Smooth muscle cell of the brain vasculature (primary cell): ENCODE data around the gene CFB.
A peak's percentile ranks its signal among the peaks of the same experiment; 100 is the strongest.

Experiments
- DNase-seq: peaks from one replicate; pipeline ENCODE4 v3.0.0-alpha.2; 2012; ENCODE audit warnings: low read depth, low spot score

CFB gene

DNA sequence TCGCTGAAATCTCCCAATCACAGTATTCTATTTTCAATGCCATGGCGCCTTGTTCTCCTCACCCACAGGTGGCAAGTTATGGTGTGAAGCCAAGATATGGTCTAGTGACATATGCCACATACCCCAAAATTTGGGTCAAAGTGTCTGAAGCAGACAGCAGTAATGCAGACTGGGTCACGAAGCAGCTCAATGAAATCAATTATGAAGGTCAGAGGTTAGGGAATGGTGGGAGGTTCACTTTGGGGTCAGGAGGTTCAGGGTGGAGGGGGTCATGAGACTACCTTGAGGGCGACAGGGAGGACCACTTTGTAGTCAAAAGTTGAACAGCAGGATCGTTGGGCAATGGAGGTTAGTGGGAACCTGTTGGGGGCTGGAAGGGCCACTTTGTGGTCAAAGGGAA, 2.4 kb downstream of the CFB start:
- no peak for DNase-seq

DNA sequence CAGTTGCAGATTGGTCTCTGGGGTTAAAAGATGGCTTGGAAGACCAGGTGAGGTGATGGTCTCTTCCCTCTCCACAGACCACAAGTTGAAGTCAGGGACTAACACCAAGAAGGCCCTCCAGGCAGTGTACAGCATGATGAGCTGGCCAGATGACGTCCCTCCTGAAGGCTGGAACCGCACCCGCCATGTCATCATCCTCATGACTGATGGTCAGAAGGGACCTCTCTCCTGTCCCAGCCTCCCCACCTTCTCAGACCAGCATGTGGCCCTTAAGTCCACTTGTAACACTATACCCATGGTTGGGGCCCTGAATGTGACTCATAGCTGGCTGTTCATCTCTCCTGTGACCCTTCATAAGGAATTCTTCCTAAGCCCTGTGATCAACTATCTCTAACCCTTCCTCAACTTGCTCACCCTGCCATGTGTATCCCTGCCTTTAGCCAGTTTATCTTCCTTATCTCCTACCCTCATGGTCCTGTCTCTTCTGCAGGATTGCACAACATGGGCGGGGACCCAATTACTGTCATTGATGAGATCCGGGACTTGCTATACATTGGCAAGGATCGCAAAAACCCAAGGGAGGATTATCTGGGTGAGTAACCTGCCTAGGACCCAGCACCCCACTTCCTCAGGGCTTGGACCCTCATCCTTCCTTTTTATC, 3.0 kb downstream of the CFB start:
- DNase-seq: no peak

DNA sequence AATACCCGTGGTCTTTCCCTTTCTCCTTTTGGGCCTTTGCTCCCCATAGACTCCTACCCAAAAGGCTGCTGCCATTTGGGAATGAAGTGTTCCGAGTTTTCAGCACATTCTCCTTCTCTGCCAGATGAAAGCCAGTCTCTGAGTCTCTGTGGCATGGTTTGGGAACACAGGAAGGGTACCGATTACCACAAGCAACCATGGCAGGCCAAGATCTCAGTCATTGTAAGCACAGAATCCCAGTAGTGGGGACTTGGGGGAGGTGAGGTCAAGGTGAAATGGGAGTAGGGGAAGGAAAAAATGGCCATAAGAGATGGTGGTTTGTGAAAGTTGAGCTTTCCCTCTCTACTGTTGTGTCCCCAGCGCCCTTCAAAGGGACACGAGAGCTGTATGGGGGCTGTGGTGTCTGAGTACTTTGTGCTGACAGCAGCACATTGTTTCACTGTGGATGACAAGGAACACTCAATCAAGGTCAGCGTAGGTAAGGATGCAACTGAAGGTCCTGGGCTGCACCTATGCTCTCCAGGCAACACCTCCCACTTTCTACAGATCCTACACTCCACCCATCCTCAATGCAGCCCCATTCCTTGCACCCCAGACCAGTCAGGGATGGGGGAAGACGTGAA, 4.1 kb downstream of the CFB start:
- DNase-seq: no peak

DNA sequence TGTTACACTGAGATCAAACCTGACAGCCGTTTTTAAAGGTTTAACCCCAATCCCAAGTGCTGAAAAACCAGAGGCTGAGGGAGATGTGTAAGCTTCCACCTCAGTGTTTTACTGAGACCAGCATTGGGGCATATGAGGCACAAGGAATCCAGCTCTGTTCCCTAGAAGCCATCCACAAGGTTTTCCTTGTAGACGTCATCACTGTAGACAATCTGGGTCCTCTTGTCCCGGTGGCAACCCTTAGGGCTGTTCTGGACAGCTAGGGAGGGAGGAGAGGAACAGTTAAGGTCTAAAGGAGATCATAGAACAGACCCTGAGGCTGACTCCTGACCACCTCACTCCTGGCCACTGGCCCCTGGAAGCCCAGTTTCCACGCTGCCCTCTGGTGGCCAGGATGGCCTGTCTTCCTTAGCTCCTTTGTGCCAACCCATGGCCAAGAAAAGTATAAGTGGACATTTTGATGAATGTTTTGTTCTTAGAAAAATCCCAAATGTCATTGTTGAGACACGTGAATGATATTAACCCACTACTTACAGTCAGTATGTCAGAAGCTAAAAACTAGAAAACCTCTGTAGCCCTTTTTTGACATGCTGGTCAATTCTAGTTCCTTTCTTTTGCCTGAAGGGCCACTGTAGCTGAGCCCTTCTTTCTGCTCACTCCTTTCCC, 6.4 kb downstream of the CFB start:
- DNase-seq: no peak

DNA sequence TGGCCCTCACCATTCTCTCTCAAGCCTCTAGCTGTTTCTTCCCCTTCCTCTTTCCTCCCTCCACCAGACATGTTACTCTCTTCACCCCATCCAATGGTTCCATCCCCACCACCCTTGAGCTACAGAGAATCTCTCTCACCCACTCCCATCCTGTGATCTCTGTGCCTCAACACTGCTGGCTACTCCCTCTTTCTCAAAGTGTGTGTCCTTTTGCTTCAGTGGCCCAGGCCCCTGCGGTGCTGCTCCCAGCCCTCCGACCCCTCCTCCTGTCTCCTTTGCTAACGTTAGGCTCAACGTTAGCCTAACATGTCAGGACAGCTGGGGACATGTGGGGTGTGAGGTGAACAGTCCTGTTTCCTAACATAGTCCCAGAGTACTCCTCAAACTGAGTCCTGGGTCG, 7.0 kb downstream of the CFB start:
- DNase-seq: no peak

DNA sequence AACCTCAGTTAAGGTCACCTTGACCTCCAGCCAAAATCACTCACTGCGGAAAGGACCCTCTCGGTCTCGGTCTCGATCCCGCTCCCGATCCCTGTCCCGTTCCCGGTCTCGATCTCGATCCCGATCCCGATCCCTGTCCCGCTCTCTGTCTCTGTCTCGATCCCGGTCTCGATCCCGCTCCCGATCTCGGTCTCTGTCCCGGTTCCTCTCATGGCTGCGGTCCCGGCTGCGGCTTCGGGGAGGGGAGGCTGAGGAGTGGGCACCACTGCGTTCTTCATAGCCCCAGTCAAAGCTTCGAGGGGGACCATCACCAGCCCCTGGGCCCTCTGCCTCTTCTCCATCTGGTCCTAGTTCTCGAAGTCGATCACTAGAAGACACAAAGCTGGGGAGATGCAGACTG, 8.6 kb downstream of the CFB start:
- DNase-seq: no peak

DNA sequence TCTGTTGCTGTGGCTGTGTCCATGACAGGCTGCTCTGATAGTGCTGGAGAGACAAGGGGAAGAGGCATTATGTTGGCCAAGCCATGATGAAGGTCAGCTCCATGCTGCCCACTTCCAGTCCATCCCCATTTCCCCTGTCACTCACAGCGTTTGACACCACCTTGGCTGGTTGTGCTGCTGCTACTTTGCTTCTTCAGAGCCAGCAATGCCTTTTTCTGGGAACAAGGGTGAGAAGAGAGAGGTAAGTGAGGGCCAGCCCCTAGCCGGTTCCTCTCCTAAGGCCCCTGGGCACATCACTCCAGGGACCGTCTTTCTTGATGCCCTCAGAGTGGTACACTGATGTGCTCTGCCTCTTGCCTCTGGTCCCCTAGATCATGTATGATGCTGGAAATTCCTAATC, 10.9 kb downstream of the CFB start:
- no peak for DNase-seq

DNA sequence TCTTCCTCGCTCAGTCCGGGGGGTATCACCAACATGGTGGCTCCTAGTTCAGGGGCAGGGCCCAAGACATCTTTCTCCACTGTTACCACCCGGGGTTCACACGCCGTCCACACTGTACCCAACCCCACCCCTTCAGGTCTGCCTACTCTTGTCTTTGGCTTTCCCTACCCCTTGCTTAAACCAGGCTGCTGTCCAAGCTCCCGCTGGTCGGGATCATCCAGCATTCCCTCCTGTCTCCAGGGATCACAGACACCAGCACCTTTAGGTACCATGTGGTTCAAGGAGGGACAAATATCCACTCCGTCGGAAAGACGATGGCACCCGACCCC, 12.5 kb downstream of the CFB start:
- DNase-seq: no peak

DNA sequence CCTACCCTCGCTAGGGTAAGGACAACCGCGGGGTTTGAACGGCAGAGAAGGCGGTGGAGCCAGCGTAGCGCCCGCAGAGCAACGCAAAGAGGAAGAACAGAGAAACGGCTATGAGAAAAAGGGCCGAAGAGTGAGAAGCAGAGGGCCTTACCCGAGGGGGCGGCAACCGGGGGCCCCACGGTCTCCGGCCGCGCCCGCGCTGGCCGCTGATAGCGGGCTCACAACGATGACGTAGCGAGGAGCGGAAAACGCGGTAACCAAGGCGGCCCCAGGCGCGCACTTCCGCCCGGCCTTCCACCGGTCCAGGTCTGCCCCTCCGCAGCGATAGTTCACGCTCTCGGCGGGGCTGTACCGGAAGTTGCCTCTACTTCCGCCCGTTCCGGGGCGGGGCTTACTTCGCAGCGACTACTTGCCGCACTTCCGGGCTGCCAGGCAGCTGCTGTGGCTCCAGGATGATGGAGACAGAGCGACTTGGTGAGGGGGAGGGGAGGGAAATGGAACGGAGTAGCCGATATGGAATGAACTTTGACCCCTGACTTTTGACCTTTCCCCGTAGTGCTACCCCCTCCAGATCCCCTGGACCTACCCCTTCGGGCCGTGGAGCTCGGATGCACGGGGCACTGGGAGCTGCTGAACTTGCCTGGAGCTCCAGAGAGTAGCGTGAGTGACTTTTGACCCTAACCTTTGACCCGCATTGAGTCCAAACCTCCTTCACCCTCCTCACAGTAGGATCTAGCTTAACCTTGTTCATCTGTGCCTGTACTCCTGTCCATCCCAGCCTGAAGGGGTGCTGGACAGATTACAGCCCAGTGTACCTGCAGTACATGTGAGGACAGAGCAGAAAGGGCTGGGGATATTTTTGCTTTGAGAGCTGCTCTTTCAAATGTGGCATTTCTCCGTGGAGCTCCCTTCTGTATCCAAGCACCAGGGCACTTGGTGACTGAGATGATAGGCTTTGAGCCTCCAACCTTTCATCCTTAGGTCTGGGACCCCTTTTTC, 13.1 kb downstream of the CFB start, which contains the start of the genes NELFE and SKIC2:
NELFE (minus strand) TSS at position 231 of the 999 bp plus-strand sequence. CDS start 525 bp downstream, outside the sequence.
SKIC2 (plus strand) TSS at position 435 of the 999 bp plus-strand sequence; CDS start at position 453, 18 bp downstream.
- DNase-seq: peak; percentile 92

DNA sequence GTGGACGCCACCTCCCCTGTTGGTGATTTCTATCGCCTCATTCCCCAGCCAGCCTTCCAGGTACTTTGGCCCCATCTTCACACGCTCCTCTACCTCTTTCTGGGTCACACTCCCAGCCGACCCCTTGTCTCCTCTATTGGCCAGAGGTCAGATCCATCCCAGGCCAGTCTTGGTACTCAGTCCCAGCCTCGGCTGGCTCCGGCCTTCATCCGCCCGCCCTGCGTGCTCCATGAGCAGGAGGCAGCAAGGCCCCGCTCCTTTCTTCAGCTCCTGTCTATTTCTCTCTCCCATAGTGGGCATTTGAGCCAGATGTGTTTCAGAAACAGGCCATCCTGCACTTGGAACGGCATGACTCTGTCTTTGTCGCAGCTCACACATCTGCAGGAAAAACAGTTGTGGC, 15.7 kb downstream of the CFB start:
- DNase-seq: no peak

DNA sequence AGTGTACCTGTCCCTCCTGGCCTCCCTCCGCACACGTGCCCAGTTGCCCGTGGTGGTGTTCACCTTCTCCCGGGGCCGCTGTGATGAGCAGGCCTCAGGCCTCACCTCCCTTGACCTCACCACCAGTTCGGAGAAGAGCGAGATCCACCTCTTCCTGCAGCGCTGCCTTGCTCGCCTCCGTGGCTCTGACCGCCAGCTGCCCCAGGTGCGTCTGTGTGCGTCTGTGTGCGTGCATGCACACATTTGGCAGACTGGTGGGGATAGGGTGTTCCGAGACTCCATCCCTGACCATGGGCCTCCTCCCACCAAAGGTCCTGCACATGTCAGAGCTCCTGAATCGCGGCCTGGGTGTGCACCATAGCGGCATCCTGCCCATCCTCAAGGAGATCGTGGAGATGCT, 18.0 kb downstream of the CFB start:
- DNase-seq: no peak

DNA sequence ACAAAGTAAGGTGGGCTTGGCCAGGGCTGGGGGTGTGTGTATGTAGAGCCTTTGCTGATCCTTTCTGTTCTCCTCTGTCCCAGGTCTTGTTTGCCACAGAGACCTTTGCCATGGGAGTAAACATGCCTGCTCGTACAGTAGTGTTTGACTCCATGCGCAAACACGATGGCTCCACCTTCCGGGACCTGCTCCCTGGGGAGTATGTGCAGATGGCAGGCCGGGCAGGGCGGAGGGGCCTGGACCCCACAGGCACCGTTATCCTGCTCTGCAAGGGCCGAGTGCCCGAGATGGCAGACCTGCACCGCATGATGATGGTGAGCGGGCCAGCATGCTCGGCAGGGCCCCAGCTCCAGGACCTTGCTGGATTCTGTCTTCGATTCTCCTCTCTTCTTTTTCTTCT, 19.8 kb downstream of the CFB start:
- DNase-seq: no peak

DNA sequence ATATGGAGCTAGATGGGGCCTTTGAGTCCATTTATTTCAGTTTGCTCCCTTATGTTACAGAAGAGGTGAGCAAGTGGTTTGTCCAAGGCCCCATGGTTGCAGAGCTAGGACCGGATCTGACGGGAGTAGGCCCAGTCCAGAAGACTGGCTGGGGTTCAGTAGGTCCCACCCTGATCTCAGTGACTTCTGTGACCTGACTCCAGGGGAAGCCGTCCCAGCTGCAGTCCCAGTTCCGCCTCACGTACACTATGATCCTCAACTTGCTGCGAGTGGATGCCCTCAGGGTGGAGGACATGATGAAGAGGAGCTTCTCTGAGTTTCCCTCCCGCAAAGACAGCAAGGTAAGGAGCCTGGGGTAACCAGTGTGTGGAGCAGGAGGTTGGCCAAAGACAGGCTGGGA, 20.6 kb downstream of the CFB start:
- DNase-seq: no peak

DNA sequence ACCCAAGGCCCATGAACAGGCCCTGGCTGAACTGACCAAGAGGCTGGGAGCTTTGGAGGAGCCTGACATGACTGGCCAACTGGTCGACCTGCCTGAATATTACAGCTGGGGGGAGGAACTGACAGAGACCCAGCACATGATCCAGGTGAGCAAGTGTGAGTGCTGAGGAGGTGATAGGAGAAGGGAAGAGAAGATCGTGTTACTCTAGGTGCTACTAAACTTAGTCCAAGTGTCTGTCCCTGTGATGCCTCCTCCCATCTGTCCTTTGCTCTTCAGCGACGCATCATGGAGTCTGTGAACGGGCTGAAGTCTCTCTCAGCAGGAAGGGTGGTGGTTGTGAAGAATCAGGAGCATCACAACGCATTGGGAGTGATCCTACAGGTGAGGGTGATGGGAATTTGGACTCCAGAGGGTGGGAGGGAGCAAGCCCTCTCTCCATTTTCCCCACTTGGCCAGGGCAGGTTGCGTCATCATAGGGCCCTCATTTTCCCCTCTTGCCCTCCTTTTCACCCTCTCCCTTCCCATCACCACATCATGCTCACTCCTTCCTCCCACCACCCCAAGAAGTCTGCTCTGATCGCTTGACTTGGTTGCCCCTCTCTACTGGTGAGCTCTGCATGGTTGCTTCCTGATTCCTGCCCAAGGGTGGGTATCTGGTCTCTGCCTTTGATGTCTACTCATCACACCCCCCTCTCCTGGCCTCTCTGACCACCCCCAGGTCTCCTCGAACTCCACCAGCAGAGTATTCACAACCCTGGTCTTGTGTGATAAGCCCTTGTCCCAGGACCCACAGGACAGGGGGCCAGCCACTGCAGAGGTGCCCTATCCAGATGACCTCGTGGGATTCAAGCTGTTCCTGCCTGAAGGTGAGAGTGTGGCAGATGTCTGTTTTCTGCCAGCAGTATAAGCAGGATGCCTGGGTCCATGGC, 21.4 kb downstream of the CFB start:
- DNase-seq: no peak

DNA sequence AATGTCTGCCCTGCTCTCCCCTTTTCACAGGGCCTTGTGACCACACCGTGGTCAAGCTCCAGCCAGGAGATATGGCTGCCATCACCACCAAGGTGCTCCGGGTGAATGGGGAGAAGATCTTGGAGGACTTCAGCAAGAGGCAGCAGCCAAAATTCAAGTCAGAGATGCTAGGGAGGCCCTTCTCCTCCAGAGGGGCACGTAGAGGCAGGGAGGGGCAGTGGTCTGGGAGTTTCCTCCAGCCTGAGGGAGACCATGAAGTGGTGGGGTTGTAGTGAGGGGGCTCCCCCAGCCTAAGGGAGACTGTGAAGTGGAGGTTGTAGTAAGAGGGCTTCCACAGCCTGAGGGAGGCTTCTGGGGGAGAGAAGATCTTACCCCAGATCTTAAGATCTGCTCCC, 22.0 kb downstream of the CFB start:
- no peak for DNase-seq

DNA sequence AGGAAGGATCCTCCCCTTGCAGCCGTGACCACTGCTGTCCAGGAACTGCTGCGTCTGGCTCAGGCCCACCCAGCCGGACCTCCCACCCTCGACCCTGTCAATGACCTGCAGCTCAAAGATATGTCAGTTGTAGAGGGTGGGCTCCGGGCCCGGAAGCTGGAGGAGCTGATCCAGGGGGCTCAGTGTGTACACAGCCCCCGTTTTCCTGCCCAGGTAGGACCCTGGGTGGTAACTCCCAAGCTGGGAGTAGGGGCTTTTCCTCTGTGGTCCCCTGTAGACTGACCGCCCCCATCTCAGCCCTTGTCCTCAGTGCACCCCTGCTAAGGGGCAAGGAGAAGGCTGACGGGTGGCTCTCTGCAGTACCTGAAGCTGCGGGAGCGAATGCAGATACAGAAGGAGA, 22.4 kb downstream of the CFB start:
- no peak for DNase-seq

DNA sequence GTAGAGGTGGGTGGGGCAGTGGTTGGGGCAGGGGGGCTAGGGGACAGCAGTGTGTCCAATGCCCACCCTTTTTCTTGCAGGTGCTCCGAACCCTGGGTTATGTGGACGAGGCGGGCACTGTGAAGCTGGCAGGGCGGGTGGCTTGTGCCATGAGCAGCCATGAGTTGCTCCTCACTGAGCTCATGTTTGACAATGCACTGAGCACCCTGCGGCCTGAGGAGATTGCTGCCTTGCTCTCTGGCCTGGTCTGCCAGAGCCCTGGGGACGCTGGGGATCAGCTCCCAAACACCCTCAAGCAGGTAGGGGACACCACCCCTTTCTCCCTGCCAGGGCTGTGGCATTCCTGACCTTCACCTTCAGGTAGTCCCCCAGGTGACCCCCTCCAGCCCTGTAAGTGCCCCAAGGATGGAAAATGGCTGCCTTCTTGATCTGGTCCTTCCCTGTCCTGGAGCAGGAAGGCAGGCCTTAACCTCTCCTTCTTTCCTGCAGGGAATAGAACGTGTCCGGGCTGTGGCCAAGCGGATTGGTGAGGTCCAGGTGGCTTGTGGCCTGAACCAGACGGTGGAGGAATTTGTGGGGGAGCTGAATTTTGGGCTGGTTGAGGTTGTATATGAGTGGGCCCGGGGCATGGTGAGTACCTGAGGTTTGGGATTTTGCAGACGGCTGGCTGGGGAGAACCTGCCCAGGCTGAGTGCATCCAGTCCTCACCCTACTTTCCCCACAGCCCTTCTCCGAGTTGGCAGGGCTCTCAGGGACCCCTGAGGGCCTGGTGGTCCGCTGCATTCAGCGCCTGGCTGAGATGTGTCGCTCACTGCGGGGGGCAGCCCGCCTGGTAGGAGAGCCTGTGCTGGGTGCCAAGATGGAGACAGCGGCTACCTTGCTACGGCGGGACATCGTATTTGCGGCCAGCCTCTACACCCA, 23.2 kb downstream of the CFB start:
- DNase-seq: no peak

DNA sequence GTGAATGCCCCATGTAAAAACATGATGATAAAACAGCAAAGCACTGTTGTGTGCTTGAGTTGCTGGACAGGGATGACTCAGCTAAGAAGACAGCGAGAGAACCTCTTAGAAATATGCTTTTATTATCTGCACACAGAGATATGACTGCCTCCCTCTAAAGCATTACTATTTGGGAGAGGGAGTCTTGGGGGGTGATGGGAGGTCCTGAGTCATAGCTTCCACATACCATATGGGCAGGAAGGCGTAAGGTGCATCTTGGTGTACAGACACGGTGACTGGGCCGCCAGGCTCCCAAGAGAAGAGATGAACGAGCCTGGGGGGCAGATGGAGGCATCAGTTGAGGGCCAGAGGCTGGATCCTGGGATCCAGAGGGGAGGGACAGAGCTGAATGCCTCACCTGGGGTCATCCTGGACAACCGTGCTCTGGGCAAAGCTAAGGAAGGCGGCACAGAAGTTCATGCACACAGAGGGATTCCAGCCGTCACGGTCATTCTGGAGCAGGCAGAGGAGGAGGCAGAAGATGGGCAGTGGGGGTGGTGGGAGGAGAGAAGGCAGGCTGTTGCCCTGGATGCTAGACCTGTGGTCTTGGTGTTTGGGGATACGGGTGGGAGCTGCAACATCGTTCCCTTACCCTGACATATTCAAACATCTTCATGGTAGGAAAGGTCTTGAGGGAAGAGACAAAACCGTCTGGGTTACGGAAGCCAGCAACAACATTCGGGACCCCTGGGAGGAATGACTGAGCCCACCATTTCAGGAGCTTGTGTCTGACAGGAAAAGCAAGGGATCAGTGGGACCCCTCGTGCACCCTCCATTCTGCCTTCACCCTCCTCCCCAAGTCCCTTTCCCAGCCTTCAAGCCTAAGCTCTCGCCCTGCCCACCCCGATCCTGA, 24.1 kb downstream of the CFB start:
- no peak for DNase-seq
